Esophagus squamous epithelium (tissue), 4 donors: ENCODE measurements around the gene SLC43A3.
"Not testable (repeated sequence)": the region's sequence is repeated elsewhere in the genome, so short reads cannot be mapped to it uniquely, and the experiment has no call there.

Experiments used
- POLR2A ChIP-seq, 4 donors: fragments of 450-650 bp; IDR thresholded peaks; one replicate each; pipeline ENCODE4 v1.6.1; 2017; ENCODE audit warnings: antibody characterized with exemption in 4 of 4, mild to moderate bottlenecking in 4 of 4, moderate library complexity in 3 of 4
- TF ChIP-seq, protein P1 (sequence below), 6 experiments: fragments of 450-650 bp in 4 of 6; fragments of 200-600 bp in 2 of 6; sonication (generic) in 2 of 6; IDR thresholded peaks; one replicate each; pipeline ENCODE4 v1.5.1; 2016 to 2019; ENCODE audit warnings: antibody characterized with exemption in 6 of 6, mild to moderate bottlenecking in 4 of 6, moderate library complexity in 4 of 6

DNA sequence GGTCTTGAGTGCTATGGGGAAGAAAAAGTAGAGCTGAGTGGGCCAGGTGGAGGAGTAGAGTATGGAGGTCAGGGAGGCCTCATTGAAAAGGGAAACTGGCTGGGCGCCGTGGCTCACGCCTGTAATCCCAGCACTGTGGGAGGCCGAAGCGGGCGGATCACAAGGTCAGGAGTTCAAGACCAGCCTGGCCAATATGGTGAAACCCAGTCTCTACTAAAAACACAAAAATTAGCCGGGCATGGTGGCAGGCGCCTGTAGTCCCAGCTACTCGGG is 18.1 kb upstream of the SLC43A3 start:
- not testable (repeated sequence) for TF ChIP-seq POLR2A (IDR thresholded peaks at IDR 0.05)
- TF ChIP-seq, protein P1, sequence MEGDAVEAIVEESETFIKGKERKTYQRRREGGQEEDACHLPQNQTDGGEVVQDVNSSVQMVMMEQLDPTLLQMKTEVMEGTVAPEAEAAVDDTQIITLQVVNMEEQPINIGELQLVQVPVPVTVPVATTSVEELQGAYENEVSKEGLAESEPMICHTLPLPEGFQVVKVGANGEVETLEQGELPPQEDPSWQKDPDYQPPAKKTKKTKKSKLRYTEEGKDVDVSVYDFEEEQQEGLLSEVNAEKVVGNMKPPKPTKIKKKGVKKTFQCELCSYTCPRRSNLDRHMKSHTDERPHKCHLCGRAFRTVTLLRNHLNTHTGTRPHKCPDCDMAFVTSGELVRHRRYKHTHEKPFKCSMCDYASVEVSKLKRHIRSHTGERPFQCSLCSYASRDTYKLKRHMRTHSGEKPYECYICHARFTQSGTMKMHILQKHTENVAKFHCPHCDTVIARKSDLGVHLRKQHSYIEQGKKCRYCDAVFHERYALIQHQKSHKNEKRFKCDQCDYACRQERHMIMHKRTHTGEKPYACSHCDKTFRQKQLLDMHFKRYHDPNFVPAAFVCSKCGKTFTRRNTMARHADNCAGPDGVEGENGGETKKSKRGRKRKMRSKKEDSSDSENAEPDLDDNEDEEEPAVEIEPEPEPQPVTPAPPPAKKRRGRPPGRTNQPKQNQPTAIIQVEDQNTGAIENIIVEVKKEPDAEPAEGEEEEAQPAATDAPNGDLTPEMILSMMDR (IDR thresholded peaks at IDR 0.05): not testable (repeated sequence)
